Measurements from ENCODE around the gene SARNP. TPM values are rescaled to one million over a fixed set of nuclear protein-coding genes. Genes with fewer than 3 reads are reported as not detected.

Gene SARNP
- total and polyA plus RNA-seq, 4 donors, result 19.1 to 34.2 (median 25.6) TPM

DNA sequence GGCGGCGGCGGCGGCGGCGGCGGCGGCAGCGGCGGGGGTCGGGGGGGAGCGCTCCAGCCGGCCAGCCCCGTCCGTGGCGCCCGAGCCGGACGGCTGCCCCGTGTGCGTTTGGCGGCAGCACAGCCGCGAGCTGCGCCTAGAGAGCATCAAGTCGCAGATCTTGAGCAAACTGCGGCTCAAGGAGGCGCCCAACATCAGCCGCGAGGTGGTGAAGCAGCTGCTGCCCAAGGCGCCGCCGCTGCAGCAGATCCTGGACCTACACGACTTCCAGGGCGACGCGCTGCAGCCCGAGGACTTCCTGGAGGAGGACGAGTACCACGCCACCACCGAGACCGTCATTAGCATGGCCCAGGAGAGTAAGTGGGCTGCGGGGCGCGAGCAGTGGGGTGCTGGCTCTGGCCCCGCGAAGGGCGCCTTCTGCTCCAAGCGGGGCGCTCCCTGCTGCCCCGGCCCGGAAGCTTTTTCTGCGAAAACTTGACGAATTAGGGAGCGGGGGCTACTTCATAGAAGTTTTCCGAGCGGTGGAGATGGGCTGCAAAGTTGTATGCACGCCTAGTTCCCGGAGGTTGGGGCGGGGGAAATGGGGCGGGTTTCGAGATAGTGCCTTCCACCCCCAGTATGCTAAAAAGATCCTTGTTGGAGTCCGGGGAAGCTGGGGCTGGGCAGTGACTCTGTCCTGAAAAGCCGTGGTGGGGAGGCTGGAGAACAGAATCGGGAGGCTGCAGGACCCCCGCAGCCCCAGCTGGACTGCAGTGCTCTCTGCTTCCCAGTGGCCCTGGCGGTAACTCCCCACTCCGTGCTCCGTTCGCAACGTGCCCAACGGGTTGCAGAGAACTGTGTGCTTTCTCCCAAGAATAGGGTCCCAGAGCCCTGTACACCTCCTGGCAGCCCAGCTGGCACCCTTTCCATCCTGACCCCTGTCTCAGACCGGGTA lies 73.9 kb downstream of the SARNP start:
- Histone ChIP-seq H3K27me3 (ENCODE audit: control insufficient read depth in 4 of 4, insufficient read depth in 4 of 4, low read length in 3 of 4) (peaks cover 0 to 5% (median 0%) of the 10 kb centered on the region in 4 donors), H3K9ac (ENCODE audit: low read depth in 1 of 2, low read length in 2 of 2) (no peak overlapping the region), H3K36me3 (ENCODE audit: control insufficient read depth in 4 of 4, insufficient read depth in 3 of 4, low read depth in 1 of 4, low read length in 3 of 4) (no peaks in the 10 kb centered on the region), H3K9me3 (ENCODE audit: control insufficient read depth in 4 of 4, low read length in 3 of 4) (no peaks in the 10 kb centered on the region), H3K27ac (ENCODE audit: low read depth in 1 of 2, low read length in 2 of 2) (peak overlapping the region in 1 of 2 donors; percentile 13), H3K4me3 (ENCODE audit: low read depth in 1 of 3, low read length in 3 of 3) (peak overlapping the region; percentile 7 to 63 (median 35)), H3K4me1 (ENCODE audit: control insufficient read depth in 4 of 4, insufficient read depth in 4 of 4, low read length in 3 of 4) (peaks cover 0 to 9% (median 5%) of the 10 kb centered on the region in 4 donors)
- 5% methylated on average over 73 of the region's 73 CpGs for WGBS
- TF ChIP-seq SP1 (IDR thresholded peaks at IDR 0.05) (no peak), YY1 (IDR thresholded peaks at IDR 0.05) (no peak)
- DNase-seq (ENCODE audit: low spot score), result no peak

DNA sequence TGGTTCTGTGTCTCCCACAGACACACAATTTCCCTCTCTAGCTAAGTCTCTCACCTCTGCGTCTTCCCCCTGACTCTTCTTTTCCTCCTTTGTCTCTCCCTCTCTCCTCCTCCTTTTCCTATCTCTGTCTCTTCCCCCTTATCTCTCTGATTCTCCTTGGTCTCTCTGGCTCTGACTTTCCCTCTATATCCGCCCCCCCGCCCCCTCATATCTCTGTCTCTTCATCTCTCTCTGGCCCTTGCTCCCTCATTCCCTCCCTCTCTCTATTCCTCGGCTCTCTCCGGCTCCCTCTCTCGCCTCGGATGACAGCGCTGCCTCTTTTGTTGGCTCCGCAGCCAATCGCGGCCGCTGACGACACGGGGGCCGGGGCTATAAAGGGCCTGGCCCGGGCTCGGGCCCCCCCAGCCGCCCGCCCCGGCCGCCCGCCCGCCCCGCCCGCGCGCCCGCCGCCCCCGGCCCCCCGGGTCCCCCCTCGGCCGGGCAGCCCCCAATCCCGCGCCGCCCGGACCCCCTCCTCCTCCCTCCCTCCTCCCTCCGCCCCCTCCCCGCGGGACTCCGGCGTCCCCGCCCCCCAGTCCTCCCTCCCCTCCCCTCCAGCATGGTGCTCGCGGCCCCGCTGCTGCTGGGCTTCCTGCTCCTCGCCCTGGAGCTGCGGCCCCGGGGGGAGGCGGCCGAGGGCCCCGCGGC lies 74.7 kb downstream of the SARNP start, which contains the start of gene GDF11:
GDF11 (plus strand) TSS at position 404 of the 687 bp plus-strand sequence; CDS start at position 599, 195 bp downstream.
- H3K9ac ChIP-seq (ENCODE audit: low read depth in 1 of 2, low read length in 2 of 2), result no peak within 1 kb of the TSS
- H3K27me3 ChIP-seq (ENCODE audit: control insufficient read depth in 4 of 4, insufficient read depth in 4 of 4, low read length in 3 of 4), result peaks cover 0 to 5% (median 0%) of the 10 kb centered on the region in 4 donors
- 2% methylated on average over 48 of the region's 53 CpGs for WGBS
- TF ChIP-seq ATF3 (IDR thresholded peaks at IDR 0.05) (no peak), RXRA (IDR thresholded peaks at IDR 0.05) (no peak), ZBTB33 (IDR thresholded peaks at IDR 0.05) (no peak), JUND (IDR thresholded peaks at IDR 0.05) (no peak), FOXA2 (IDR thresholded peaks at IDR 0.05) (no peak), TAF1 (conservative IDR thresholded peaks at IDR 0.05) (no peak), HNF4A (conservative IDR thresholded peaks at IDR 0.05) (no peak), YY1 (IDR thresholded peaks at IDR 0.05) (no peak), GABPA (IDR thresholded peaks at IDR 0.05 in 1 of 2, conservative IDR thresholded peaks at IDR 0.05 in 1 of 2) (no peak)
- peak; percentile 56 for DNase-seq (ENCODE audit: low spot score)
- no peaks in the 10 kb centered on the region for H3K36me3 ChIP-seq (ENCODE audit: control insufficient read depth in 4 of 4, insufficient read depth in 3 of 4, low read depth in 1 of 4, low read length in 3 of 4)
- H3K9me3 ChIP-seq (ENCODE audit: control insufficient read depth in 4 of 4, low read length in 3 of 4), result no peaks in the 10 kb centered on the region
- H3K4me3 ChIP-seq (ENCODE audit: low read depth in 1 of 3, low read length in 3 of 3), result peak within 1 kb of the TSS; percentile 7 to 63 (median 35)
- peak within 1 kb of the TSS in 1 of 2 donors; percentile 13 for H3K27ac ChIP-seq (ENCODE audit: low read depth in 1 of 2, low read length in 2 of 2)
- peaks cover 0 to 17% (median 11%) of the 10 kb centered on the region in 4 donors for H3K4me1 ChIP-seq (ENCODE audit: control insufficient read depth in 4 of 4, insufficient read depth in 4 of 4, low read length in 3 of 4)

DNA sequence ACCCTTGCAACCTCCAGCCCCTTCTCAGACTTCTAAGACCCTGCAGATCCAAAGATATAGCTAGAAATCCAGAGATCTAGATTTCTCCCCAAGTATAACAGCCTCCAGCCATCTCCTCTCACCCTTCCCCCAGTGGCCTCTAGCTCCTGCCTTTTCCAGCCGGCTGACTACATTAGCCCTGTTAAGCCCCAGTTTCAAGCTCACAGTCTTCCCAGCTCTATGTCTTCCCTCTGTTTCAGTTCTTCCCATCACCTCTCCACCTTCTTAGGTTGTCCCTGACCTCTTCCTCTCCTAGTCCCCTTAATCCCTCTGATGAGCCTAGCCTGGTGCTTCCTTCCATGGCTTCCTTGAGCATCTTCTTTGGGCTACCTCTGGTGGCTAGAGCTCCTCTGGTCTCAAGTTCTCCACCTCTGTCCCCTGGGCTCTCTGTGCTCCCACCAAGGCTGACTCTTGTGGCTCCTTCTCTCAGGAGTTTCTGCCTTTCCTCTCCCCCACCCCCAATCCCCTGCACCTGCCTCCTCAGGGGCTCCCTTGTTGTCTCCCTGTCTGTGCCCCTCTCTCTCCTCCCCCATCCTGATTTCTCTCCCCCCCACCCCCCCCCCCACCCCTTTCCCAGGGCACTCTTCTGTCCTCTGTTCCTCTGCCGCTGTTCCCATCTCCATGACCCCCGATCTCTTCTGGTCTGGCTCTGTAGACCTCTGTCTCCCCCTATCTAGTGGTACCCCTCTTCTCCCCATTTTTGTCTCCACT lies 75.4 kb downstream of the SARNP start:
- Histone ChIP-seq H3K9ac (ENCODE audit: low read depth in 1 of 2, low read length in 2 of 2) (no peak overlapping the region), H3K4me3 (ENCODE audit: low read depth in 1 of 3, low read length in 3 of 3) (peak overlapping the region in 1 of 3 donors; percentile 63), H3K27me3 (ENCODE audit: control insufficient read depth in 4 of 4, insufficient read depth in 4 of 4, low read length in 3 of 4) (peaks cover 0 to 5% (median 0%) of the 10 kb centered on the region in 4 donors), H3K4me1 (ENCODE audit: control insufficient read depth in 4 of 4, insufficient read depth in 4 of 4, low read length in 3 of 4) (peaks cover 0 to 23% (median 14%) of the 10 kb centered on the region in 4 donors), H3K36me3 (ENCODE audit: control insufficient read depth in 4 of 4, insufficient read depth in 3 of 4, low read depth in 1 of 4, low read length in 3 of 4) (no peaks in the 10 kb centered on the region), H3K9me3 (ENCODE audit: control insufficient read depth in 4 of 4, low read length in 3 of 4) (no peaks in the 10 kb centered on the region), H3K27ac (ENCODE audit: low read depth in 1 of 2, low read length in 2 of 2) (no peak overlapping the region)
- 39% methylated on average over 3 of the region's 3 CpGs for WGBS
- no peak for DNase-seq (ENCODE audit: low spot score)
- TF ChIP-seq NR2F2 (IDR thresholded peaks at IDR 0.05) (no peak), HNF4A (conservative IDR thresholded peaks at IDR 0.05) (no peak), ZBTB33 (IDR thresholded peaks at IDR 0.05) (no peak), TAF1 (conservative IDR thresholded peaks at IDR 0.05) (no peak), CTCF (IDR thresholded peaks at IDR 0.05; ENCODE audit: low read depth, low read length, missing input control) (no peak), FOXA2 (IDR thresholded peaks at IDR 0.05) (no peak), YY1 (IDR thresholded peaks at IDR 0.05) (no peak), HNF4G (IDR thresholded peaks at IDR 0.05) (no peak)
